GM23338 (cell line): Measurements from ENCODE around the gene NAA80. TPM values are rescaled to one million over a fixed set of nuclear protein-coding genes. Genes with fewer than 3 reads are reported as not detected.

ENCODE experiments used
- ATAC-seq: fragments of 200-7000 bp; cut with Tn5 transposase; 3 replicates; pipeline ENCODE4 v1.9.1; 2020
- DNase-seq: peaks from one replicate; pipeline ENCODE4 v3.0.0-alpha.2; 2015; ENCODE audit warnings: low spot score
- H2AFZ ChIP-seq: fragments of 200-600 bp; sonication (generic); 2 replicates; pipeline ENCODE4 v1.8.0; 2016; ENCODE audit warnings: antibody characterized with exemption, mild to moderate bottlenecking, moderate library complexity
- H3F3A ChIP-seq: fragments of 200-600 bp; sonication (generic); replicated peaks from 2 replicates; pipeline ENCODE4 v1.8.0; 2017; ENCODE audit warnings: antibody characterized with exemption, mixed run types, low read depth
- H3K27ac ChIP-seq: fragments of 200-600 bp; sonication (generic); 2 replicates; pipeline ENCODE4 v1.6.1; 2016; ENCODE audit warnings: low read depth
- H3K27me3 ChIP-seq: fragments of 200-600 bp; sonication (generic); 2 replicates; pipeline ENCODE4 v1.8.0; 2016; ENCODE audit warnings: mild to moderate bottlenecking, mixed run types, moderate library complexity; ENCODE audit not compliant: insufficient read depth
- H3K36me3 ChIP-seq: fragments of 200-600 bp; sonication (generic); 2 replicates; pipeline ENCODE4 v1.8.0; 2016; ENCODE audit warnings: mild to moderate bottlenecking; ENCODE audit not compliant: insufficient read depth
- H3K4me1 ChIP-seq: fragments of 200-600 bp; sonication (generic); 2 replicates; pipeline ENCODE4 v1.8.0; 2016; ENCODE audit warnings: mild to moderate bottlenecking, moderate library complexity; ENCODE audit not compliant: insufficient read depth
- H3K4me2 ChIP-seq: fragments of 200-600 bp; sonication (generic); 2 replicates; pipeline ENCODE4 v1.7.1; 2017; ENCODE audit warnings: mixed run types
- H3K4me3 ChIP-seq: fragments of 200-600 bp; sonication (generic); 2 replicates; pipeline ENCODE4 v1.6.1; 2016; ENCODE audit warnings: mixed run types
- H3K79me2 ChIP-seq: fragments of 200-600 bp; sonication (generic); replicated peaks from 2 replicates; pipeline ENCODE4 v1.8.0; 2017; ENCODE audit warnings: mild to moderate bottlenecking; ENCODE audit not compliant: insufficient read depth
- H3K9me2 ChIP-seq: fragments of 200-600 bp; sonication (generic); 2 replicates; pipeline ENCODE4 v1.8.0; 2017; ENCODE audit not compliant: insufficient read depth
- H4K20me1 ChIP-seq: fragments of 200-600 bp; sonication (generic); replicated peaks from 2 replicates; pipeline ENCODE4 v1.8.0; 2017; ENCODE audit warnings: mild to moderate bottlenecking; ENCODE audit not compliant: insufficient read depth
- H3K27ac Mint-ChIP-seq: 2 replicates; pipeline ENCODE4 v1.8.0; 2020; ENCODE audit warnings: inconsistent platforms, mild to moderate bottlenecking, moderate library complexity, mixed read lengths
- H3K27me3 Mint-ChIP-seq: 3 replicates; pipeline ENCODE4 v1.8.0; 2022; ENCODE audit warnings: low read depth, mild to moderate bottlenecking, moderate library complexity, mixed read lengths, inconsistent platforms; ENCODE audit not compliant: insufficient read depth, poor library complexity
- H3K36me3 Mint-ChIP-seq: 3 replicates; pipeline ENCODE4 v1.8.0; 2021; ENCODE audit warnings: low read depth, mild to moderate bottlenecking, inconsistent platforms, moderate library complexity, mixed read lengths
- H3K4me1 Mint-ChIP-seq: 3 replicates; pipeline ENCODE4 v1.8.0; 2020; ENCODE audit warnings: mild to moderate bottlenecking, inconsistent platforms, mixed read lengths
- H3K4me3 Mint-ChIP-seq: 3 replicates; pipeline ENCODE4 v1.8.0; 2021; ENCODE audit warnings: moderate library complexity, mild to moderate bottlenecking, inconsistent platforms, mixed read lengths
- H3K9me3 Mint-ChIP-seq: 3 replicates; pipeline ENCODE4 v1.8.0; 2020; ENCODE audit warnings: moderate library complexity, mild to moderate bottlenecking, inconsistent platforms, mixed read lengths
- CREB1 ChIP-seq: fragments of 250-450 bp; sonication (Bioruptor Pico); IDR thresholded peaks from 2 replicates; pipeline ENCODE4 v1.5.0; 2020; ENCODE audit warnings: low read depth, mild to moderate bottlenecking, moderate library complexity
- ETS1 ChIP-seq: IDR thresholded peaks from 2 replicates; pipeline ENCODE4 v1.6.1; 2016; ENCODE audit warnings: antibody characterized with exemption
- EZH2 ChIP-seq: fragments of 200-600 bp; sonication (generic); IDR thresholded peaks from one replicate; pipeline ENCODE4 v1.8.0; 2017; ENCODE audit warnings: antibody characterized with exemption, mild to moderate bottlenecking, low read depth; ENCODE audit not compliant: unreplicated experiment
- EZH2phosphoT487 ChIP-seq: fragments of 200-600 bp; sonication (generic); IDR thresholded peaks from one replicate; pipeline ENCODE4 v1.8.1; 2018; ENCODE audit warnings: antibody characterized with exemption; ENCODE audit not compliant: unreplicated experiment
- JUNB ChIP-seq: IDR thresholded peaks from one replicate; pipeline ENCODE4 v1.6.1; 2016; ENCODE audit warnings: antibody characterized with exemption; ENCODE audit not compliant: unreplicated experiment
- NANOG ChIP-seq: IDR thresholded peaks from 2 replicates; pipeline ENCODE4 v1.6.1; 2016; ENCODE audit warnings: antibody characterized with exemption, borderline replicate concordance
- POLR2AphosphoS5 ChIP-seq: IDR thresholded peaks from 2 replicates; pipeline ENCODE4 v1.6.1; 2016; ENCODE audit warnings: antibody characterized with exemption, low read depth
- STAT1 ChIP-seq: IDR thresholded peaks from one replicate; pipeline ENCODE4 v1.6.1; 2016; ENCODE audit warnings: antibody characterized with exemption; ENCODE audit not compliant: unreplicated experiment
- ZNF114 ChIP-seq: fragments of 250-450 bp; sonication (Bioruptor Pico); IDR thresholded peaks from 2 replicates; pipeline ENCODE4 v1.5.0; 2020; ENCODE audit warnings: mild to moderate bottlenecking, moderate library complexity
- ZNF331 ChIP-seq: fragments of 250-450 bp; sonication (Bioruptor Pico); IDR thresholded peaks from 2 replicates; pipeline ENCODE4 v1.5.0; 2020; ENCODE audit warnings: low read depth, mild to moderate bottlenecking, moderate library complexity
- polyA plus RNA-seq: library from polyadenylated mRNA; unstranded; fragments of >200 nt; fragmentation: Nextera tagmentation; extraction: Ambion mirVana; gene quantifications from 2 replicates; pipeline ENCODE4 v1.2.1, GENCODE V29; 2016
- total RNA-seq: library from RNA; depleted of rRNA; stranded (reverse); fragments of >200 nt; shearing (Covaris generic); gene quantifications from 2 replicates; pipeline ENCODE4 v1.2.3, GENCODE V29; 2014
- TF ChIP-seq, protein P1 (sequence below): IDR thresholded peaks from one replicate; pipeline ENCODE4 v1.6.1; 2018; ENCODE audit warnings: antibody characterized with exemption; ENCODE audit not compliant: unreplicated experiment

Gene NAA80
- total and polyA plus RNA-seq, 2 experiments from 2014 or later = 12.1 to 16.7 TPM

DNA sequence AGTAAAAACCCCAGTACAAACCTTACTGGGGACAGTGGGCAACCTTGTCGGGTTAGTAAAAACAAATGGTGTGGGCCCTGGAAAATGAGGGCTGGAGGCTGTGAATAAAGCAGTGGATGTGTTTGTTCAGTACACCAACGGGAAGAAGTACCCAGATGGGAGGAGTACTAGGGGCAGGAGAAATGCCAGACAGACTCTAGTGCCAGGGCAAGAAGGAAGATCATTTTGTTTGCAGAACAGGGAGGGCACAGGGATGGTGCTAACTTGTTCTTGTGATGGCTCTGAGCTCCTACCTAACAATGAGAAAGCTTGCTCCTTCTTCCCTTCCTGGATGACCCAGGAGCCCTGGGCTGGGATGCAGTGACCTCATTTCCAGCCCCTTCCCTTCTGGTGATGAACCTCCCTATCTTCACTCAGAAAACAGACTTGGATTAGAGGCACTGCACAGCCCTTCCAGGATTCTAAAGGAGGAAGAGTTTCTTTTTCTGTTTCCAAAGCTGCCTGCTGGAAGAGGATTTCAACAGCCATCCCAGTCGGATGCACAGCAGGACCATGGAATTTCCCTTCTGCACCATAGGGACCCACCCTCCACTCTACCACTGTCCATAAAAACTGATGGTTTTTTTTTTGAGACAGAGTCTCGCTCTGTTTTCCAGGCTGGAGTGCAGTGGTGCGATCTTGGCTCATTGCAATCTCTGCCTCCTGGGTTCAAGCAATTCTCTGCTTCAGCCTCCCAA, 35.3 kb upstream of the NAA80 start (continued):
- TF ChIP-seq, protein P1, sequence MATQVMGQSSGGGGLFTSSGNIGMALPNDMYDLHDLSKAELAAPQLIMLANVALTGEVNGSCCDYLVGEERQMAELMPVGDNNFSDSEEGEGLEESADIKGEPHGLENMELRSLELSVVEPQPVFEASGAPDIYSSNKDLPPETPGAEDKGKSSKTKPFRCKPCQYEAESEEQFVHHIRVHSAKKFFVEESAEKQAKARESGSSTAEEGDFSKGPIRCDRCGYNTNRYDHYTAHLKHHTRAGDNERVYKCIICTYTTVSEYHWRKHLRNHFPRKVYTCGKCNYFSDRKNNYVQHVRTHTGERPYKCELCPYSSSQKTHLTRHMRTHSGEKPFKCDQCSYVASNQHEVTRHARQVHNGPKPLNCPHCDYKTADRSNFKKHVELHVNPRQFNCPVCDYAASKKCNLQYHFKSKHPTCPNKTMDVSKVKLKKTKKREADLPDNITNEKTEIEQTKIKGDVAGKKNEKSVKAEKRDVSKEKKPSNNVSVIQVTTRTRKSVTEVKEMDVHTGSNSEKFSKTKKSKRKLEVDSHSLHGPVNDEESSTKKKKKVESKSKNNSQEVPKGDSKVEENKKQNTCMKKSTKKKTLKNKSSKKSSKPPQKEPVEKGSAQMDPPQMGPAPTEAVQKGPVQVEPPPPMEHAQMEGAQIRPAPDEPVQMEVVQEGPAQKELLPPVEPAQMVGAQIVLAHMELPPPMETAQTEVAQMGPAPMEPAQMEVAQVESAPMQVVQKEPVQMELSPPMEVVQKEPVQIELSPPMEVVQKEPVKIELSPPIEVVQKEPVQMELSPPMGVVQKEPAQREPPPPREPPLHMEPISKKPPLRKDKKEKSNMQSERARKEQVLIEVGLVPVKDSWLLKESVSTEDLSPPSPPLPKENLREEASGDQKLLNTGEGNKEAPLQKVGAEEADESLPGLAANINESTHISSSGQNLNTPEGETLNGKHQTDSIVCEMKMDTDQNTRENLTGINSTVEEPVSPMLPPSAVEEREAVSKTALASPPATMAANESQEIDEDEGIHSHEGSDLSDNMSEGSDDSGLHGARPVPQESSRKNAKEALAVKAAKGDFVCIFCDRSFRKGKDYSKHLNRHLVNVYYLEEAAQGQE = no peak
- no peak for TF ChIP-seq STAT1
- no peak for TF ChIP-seq EZH2
- TF ChIP-seq ZNF114 (CRISPR knock-in tag) = no peak
- no peak for TF ChIP-seq ZNF331
- TF ChIP-seq CREB1 = no peak
- no peak for TF ChIP-seq ETS1
- TF ChIP-seq POLR2AphosphoS5 = no peak

DNA sequence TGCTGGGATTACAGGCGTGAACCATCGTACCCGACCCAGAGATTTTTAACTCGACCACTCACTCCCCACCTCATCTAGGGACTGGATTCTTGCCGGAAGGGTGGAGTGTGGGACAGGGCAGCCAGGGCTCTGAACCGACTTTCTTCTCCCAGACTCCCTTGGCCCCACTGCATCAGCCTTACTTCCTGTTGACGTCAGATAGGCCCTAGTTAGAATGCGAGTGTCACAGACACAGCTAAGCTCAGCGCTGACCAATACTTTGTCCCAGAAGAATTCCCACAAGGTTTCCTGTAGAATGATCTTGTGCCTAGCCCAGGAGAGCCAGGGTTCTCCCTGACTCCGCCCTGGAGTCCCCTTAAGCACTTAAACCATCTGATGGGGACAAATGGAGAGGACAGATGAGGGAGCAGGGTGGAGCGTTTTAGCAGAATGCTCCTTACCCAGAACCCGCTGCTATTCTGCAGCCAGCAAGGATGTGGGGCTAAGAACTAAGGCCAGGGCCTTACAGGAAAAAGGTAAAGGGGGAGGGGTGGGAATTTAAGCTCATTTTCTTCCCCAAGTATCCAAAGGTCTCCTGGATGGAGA, 34.6 kb upstream of the NAA80 start:
- Histone ChIP-seq H3F3A (peaks cover 32% of the 10 kb centered on the region), H3K4me3 (no peak overlapping the region), H3K79me2 (peaks cover 36% of the 10 kb centered on the region), H3K4me1 (peaks cover 16% of the 10 kb centered on the region), H2AFZ (no peak overlapping the region), H3K27ac (no peak overlapping the region), H3K36me3 (peaks cover 8% of the 10 kb centered on the region), H4K20me1 (peaks cover 17% of the 10 kb centered on the region), H3K4me2 (no peak overlapping the region), H3K9me2 (no peaks in the 10 kb centered on the region), H3K27me3 (peaks cover 8% of the 10 kb centered on the region)
- no peak overlapping the region for H3K27ac Mint-ChIP-seq
- H3K27me3 Mint-ChIP-seq = peaks cover 21% of the 10 kb centered on the region
- DNase-seq (no peak), ATAC-seq (no peak)
- peaks cover 22% of the 10 kb centered on the region for H3K4me1 Mint-ChIP-seq
- no peaks in the 10 kb centered on the region; the same call in 2 of the 3 replicates for H3K9me3 Mint-ChIP-seq
- peaks cover 27% of the 10 kb centered on the region for H3K36me3 Mint-ChIP-seq
- no peak overlapping the region; the same call in 2 of the 3 replicates for H3K4me3 Mint-ChIP-seq
- TF ChIP-seq, protein P1 = no peak
- TF ChIP-seq STAT1 (no peak), EZH2phosphoT487 (no peak), NANOG (no peak), ZNF114 (CRISPR knock-in tag) (no peak), JUNB (no peak)
